ENCODE data around the gene REP15.
A peak's percentile ranks its signal among the peaks of the same experiment; 100 is the strongest.

The REP15 gene

GRCh38 chr12:27710592-27711316 lies 14.5 kb downstream of the REP15 start, which contains the start of gene MRPS35 (continued):
- TF ChIP-seq ZNF112 (tag by site-specific recombination; IDR thresholded peaks at IDR 0.05), result no peak
- TF ChIP-seq ZNF777 (tag by site-specific recombination; IDR thresholded peaks at IDR 0.05; ENCODE audit: borderline replicate concordance), result peak; percentile 99
- TF ChIP-seq ZNF221 (tag by site-specific recombination; IDR thresholded peaks at IDR 0.05; ENCODE audit: borderline replicate concordance), result no peak
- TF ChIP-seq ZBTB17 (tag by site-specific recombination; IDR thresholded peaks at IDR 0.05), result peak; percentile 96
- TF ChIP-seq ZNF140 (tag by site-specific recombination; IDR thresholded peaks at IDR 0.05), result no peak
- TF ChIP-seq ZNF311 (tag by site-specific recombination; IDR thresholded peaks at IDR 0.05; ENCODE audit: borderline replicate concordance), result no peak
- TF ChIP-seq ZNF707 (tag by site-specific recombination; IDR thresholded peaks at IDR 0.05), result no peak; the same call in 1 of the 2 replicates
- TF ChIP-seq ZFP41 (tag by site-specific recombination; IDR thresholded peaks at IDR 0.05; ENCODE audit: borderline replicate concordance), result no peak
- TF ChIP-seq ZNF157 (tag by site-specific recombination; IDR thresholded peaks at IDR 0.05), result no peak
- TF ChIP-seq ZNF513 (tag by site-specific recombination; IDR thresholded peaks at IDR 0.05), result no peak
- peak; percentile 66; the same call in 1 of the 2 replicates for TF ChIP-seq SP3 (tag by site-specific recombination; IDR thresholded peaks at IDR 0.05)
- TF ChIP-seq ZNF335 (tag by site-specific recombination; conservative IDR thresholded peaks at IDR 0.05), result peak; percentile 93
- no peak for TF ChIP-seq BCL11A (tag by site-specific recombination; IDR thresholded peaks at IDR 0.05; ENCODE audit: low read depth)
- TF ChIP-seq ZNF791 (tag by site-specific recombination; IDR thresholded peaks at IDR 0.05), result no peak
- no peak for TF ChIP-seq ZNF670 (tag by site-specific recombination; IDR thresholded peaks at IDR 0.05; ENCODE audit: low read depth)
- TF ChIP-seq ZXDB (tag by site-specific recombination; IDR thresholded peaks at IDR 0.05), result peak; percentile 98
- TF ChIP-seq REST (tag by site-specific recombination; IDR thresholded peaks at IDR 0.05), result peak; percentile 64; the same call in 1 of the 2 replicates
- no peak for TF ChIP-seq ZNF768 (tag by site-specific recombination; IDR thresholded peaks at IDR 0.05)
- TF ChIP-seq ZFHX2 (tag by site-specific recombination; conservative IDR thresholded peaks at IDR 0.05), result no peak; the same call in 1 of the 2 replicates
- TF ChIP-seq ZSCAN4 (tag by site-specific recombination; IDR thresholded peaks at IDR 0.05), result no peak; the same call in none of the 2 replicates
- TF ChIP-seq ZNF501 (tag by site-specific recombination; IDR thresholded peaks at IDR 0.05), result peak; percentile 99
- no peak for TF ChIP-seq ZNF510 (tag by site-specific recombination; IDR thresholded peaks at IDR 0.05; ENCODE audit: insufficient replicate concordance)
- no peak for TF ChIP-seq ZNF138 (tag by site-specific recombination; IDR thresholded peaks at IDR 0.05; ENCODE audit: borderline replicate concordance)
- no peak for TF ChIP-seq ZNF624 (tag by site-specific recombination; IDR thresholded peaks at IDR 0.05)
- no peak for TF ChIP-seq ZNF169 (tag by site-specific recombination; IDR thresholded peaks at IDR 0.05)
- TF ChIP-seq ZNF292 (tag by site-specific recombination; IDR thresholded peaks at IDR 0.05; ENCODE audit: borderline replicate concordance, low read depth), result no peak
- peak; percentile 71 for TF ChIP-seq ZBTB8A (tag by site-specific recombination; IDR thresholded peaks at IDR 0.05)
- TF ChIP-seq ZNF214 (tag by site-specific recombination; IDR thresholded peaks at IDR 0.05; ENCODE audit: borderline replicate concordance), result no peak
- TF ChIP-seq ZNF132 (tag by site-specific recombination; IDR thresholded peaks at IDR 0.05; ENCODE audit: borderline replicate concordance), result no peak
- TF ChIP-seq ZNF600 (tag by site-specific recombination; IDR thresholded peaks at IDR 0.05), result peak; percentile 83
- TF ChIP-seq ZBTB49 (tag by site-specific recombination; IDR thresholded peaks at IDR 0.05; ENCODE audit: low read depth), result no peak
- no peak for TF ChIP-seq ZNF792 (tag by site-specific recombination; IDR thresholded peaks at IDR 0.05)
- no peak for TF ChIP-seq ZNF530 (tag by site-specific recombination; IDR thresholded peaks at IDR 0.05; ENCODE audit: low read depth)

Data from HEK293 (cell line).